Endothelial cell (in vitro differentiated cells): ENCODE measurements around the gene ADM. TPM values are rescaled to one million over a fixed set of nuclear protein-coding genes. Genes with fewer than 3 reads are reported as not detected.

Source experiments
- DNase-seq: peaks from one replicate; pipeline ENCODE4 v3.0.0; 2021; ENCODE audit warnings: low spot score
- H3K27ac Mint-ChIP-seq: one replicate; pipeline ENCODE4 v1.8.0; 2021; ENCODE audit warnings: mixed read lengths, inconsistent platforms; ENCODE audit not compliant: unreplicated experiment
- H3K27me3 Mint-ChIP-seq: one replicate; pipeline ENCODE4 v1.8.0; 2021; ENCODE audit warnings: mild to moderate bottlenecking, moderate library complexity, mixed read lengths, inconsistent platforms; ENCODE audit not compliant: unreplicated experiment
- H3K36me3 Mint-ChIP-seq: one replicate; pipeline ENCODE4 v1.8.0; 2021; ENCODE audit warnings: mild to moderate bottlenecking, low read depth, mixed read lengths, inconsistent platforms; ENCODE audit not compliant: unreplicated experiment
- H3K4me1 Mint-ChIP-seq: one replicate; pipeline ENCODE4 v1.8.0; 2021; ENCODE audit warnings: mild to moderate bottlenecking, mixed read lengths, inconsistent platforms; ENCODE audit not compliant: unreplicated experiment
- H3K4me3 Mint-ChIP-seq: one replicate; pipeline ENCODE4 v1.8.0; 2021; ENCODE audit warnings: mild to moderate bottlenecking, mixed read lengths, inconsistent platforms; ENCODE audit not compliant: unreplicated experiment
- H3K9me3 Mint-ChIP-seq: one replicate; pipeline ENCODE4 v1.8.0; 2021; ENCODE audit warnings: mixed read lengths, inconsistent platforms; ENCODE audit not compliant: unreplicated experiment
- total RNA-seq: library from RNA; stranded (reverse); fragmentation: NEBNext Ultra II Directional; extraction: Animal tissue kit (Norgen Biotek cat#: 25700); gene quantifications from one replicate; pipeline ENCODE4 v1.2.1, GENCODE V29; 2021; ENCODE audit not compliant: unreplicated experiment
- TF ChIP-seq, protein P1 (sequence below): fragments of 200-600 bp; sonication (generic); IDR thresholded peaks from one replicate; pipeline ENCODE4 v1.5.0; 2021; ENCODE audit warnings: antibody characterized with exemption; ENCODE audit not compliant: unreplicated experiment

The ADM gene
- total RNA-seq, 1 donor from 2014 or later = 78.3 TPM

- Mint-ChIP-seq H3K36me3 (peaks cover 18% of the 10 kb centered on the region), H3K27me3 (peaks cover 15% of the 10 kb centered on the region), H3K4me1 (peaks cover 26% of the 10 kb centered on the region), H3K4me3 (peak overlapping the region; percentile 42), H3K9me3 (no peaks in the 10 kb centered on the region), H3K27ac (peak overlapping the region; percentile 98)
- TF ChIP-seq, protein P1, sequence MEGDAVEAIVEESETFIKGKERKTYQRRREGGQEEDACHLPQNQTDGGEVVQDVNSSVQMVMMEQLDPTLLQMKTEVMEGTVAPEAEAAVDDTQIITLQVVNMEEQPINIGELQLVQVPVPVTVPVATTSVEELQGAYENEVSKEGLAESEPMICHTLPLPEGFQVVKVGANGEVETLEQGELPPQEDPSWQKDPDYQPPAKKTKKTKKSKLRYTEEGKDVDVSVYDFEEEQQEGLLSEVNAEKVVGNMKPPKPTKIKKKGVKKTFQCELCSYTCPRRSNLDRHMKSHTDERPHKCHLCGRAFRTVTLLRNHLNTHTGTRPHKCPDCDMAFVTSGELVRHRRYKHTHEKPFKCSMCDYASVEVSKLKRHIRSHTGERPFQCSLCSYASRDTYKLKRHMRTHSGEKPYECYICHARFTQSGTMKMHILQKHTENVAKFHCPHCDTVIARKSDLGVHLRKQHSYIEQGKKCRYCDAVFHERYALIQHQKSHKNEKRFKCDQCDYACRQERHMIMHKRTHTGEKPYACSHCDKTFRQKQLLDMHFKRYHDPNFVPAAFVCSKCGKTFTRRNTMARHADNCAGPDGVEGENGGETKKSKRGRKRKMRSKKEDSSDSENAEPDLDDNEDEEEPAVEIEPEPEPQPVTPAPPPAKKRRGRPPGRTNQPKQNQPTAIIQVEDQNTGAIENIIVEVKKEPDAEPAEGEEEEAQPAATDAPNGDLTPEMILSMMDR = no peak
- DNase-seq = no peak
Measured at GRCh38 chr11:10309163-10310093, 4.6 kb downstream of the ADM start.

GRCh38 chr11:10310301-10310841 lies 5.5 kb downstream of the ADM start:
- peaks cover 23% of the 10 kb centered on the region for H3K4me1 Mint-ChIP-seq
- no peaks in the 10 kb centered on the region for H3K9me3 Mint-ChIP-seq
- H3K27me3 Mint-ChIP-seq = peaks cover 14% of the 10 kb centered on the region
- H3K27ac Mint-ChIP-seq = no peak overlapping the region
- TF ChIP-seq, protein P1 = no peak
- H3K36me3 Mint-ChIP-seq = peaks cover 18% of the 10 kb centered on the region
- no peak for DNase-seq
- no peak overlapping the region for H3K4me3 Mint-ChIP-seq

DNA sequence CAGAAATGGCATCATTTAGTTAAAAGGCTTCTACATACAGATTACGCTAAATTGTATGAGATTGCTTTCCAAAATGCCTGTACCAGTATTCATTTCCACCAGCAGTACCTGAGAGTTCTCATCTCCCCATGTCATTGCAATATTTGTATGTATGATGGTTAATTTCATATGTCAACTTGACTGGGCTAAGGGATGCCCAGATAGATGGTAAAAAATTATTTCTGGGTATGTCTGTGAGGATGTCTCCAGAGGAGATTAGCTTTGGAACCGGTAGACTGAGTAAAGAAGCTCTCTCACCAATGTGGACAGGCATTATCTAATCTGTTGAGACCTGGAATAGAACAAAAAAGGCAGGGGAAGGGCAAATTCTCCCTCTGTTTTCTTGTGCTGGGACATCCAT lies 6.9 kb downstream of the ADM start:
- H3K9me3 Mint-ChIP-seq = no peaks in the 10 kb centered on the region
- H3K4me1 Mint-ChIP-seq = peaks cover 20% of the 10 kb centered on the region
- no peak for DNase-seq
- no peak overlapping the region for H3K4me3 Mint-ChIP-seq
- no peak overlapping the region for H3K27ac Mint-ChIP-seq
- H3K36me3 Mint-ChIP-seq = peaks cover 5% of the 10 kb centered on the region
- peaks cover 11% of the 10 kb centered on the region for H3K27me3 Mint-ChIP-seq
- TF ChIP-seq, protein P1 = no peak

DNA sequence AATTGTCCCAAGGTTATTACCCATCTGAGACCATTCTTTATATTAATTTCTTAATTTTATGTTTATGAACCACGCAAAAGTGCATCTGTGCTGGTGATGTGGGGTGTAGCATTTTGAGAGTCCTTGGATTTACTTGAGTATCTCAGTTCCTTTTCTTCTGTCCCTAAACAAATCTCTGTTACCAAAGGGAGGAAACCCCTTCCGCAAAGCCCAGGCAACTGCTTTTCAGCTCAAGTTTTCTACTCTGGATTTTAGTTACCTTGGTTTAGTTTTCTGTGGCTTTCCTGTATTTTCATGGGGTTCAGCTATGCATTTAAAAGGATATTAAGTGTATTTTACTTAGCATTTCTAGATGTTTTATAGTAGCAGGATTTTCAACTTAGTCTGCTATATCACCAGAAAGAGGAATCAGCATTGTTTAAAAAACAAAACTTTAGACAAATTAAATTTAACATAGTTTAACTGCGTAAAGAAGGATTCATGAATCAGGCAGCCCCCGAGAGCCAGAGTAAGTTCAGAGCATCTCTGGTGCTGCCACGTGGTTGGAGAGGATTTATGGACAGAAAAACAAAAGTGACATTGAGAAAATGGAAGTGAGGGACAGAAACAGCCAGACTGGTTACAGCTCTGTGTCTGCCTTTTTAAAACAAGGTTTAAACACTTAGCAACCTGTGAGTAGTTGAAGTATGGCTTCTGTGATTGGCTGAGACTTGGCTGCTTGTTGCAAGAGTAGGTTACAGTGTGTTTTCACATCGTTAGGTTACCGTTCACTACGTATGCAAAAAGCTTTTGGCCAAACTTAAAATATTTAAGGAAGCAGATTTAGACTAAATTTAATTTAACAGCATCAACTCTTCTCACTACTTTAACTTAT lies 9.6 kb downstream of the ADM start:
- Mint-ChIP-seq H3K4me3 (no peak overlapping the region), H3K9me3 (no peaks in the 10 kb centered on the region), H3K27me3 (peaks cover 3% of the 10 kb centered on the region), H3K27ac (no peak overlapping the region), H3K4me1 (peaks cover 16% of the 10 kb centered on the region), H3K36me3 (no peaks in the 10 kb centered on the region)
- TF ChIP-seq, protein P1 = no peak
- DNase-seq = no peak
